ENCODE results near the gene DCUN1D2.

Gene DCUN1D2

GRCh38 chr13:113422807-113423519 is 67.5 kb downstream of the DCUN1D2 start:
- no peak for DNase-seq (ENCODE audit: low spot score)

GRCh38 chr13:113421673-113422270 is 68.7 kb downstream of the DCUN1D2 start:
- no peak for DNase-seq (ENCODE audit: low spot score)

GRCh38 chr13:113420833-113421600 is 69.5 kb downstream of the DCUN1D2 start:
- no peak for DNase-seq (ENCODE audit: low spot score)

DNA sequence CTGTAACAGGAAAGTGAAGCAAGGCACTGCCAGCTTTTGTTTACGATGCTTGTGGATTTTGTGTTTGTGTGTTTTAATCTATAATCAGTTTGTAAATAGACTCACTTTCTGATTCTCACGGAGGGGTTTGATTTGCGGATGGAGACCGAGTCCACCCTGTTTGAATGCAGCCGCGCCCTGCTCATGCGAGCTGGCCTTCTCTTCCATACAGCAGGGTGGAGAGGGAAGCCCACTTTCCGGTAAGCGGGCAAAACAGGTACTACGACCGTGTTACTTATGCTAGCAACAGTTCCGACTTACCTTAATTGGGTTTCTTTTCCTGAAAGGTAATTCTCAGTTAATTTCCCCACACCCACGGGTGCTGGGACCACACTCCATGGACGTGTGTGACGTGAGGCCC is 70.3 kb downstream of the DCUN1D2 start:
- no peak for DNase-seq (ENCODE audit: low spot score)

DNA sequence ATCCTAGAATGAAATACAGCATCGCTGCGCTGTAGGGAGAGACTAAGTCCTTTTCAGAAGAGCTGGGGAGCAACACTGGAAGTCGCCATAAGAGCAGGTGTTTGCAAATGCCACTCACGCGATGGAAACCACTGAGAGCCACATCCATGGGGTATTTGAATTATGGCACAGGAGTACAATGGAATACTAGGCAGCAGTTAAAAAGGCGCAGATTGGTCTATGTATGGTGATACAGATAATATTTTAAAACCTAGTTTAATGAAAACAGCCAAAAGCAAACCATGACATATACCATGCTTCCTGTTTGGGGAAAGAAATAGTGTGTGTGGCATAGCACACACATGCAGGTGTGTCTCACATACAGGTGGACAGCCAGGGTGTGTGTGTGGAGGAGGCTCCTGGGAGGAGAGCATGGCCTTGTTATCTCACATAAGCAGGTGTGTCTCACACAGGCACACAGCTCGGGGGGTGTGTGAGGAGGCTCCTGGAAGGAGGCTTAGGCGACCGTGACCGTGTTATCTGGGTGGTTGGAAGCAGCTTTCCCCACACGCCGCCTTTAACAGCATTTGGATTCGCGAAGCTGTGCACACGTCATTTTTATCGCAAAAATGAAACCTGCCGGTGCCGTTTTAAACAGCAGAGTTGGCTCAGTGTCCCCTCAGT is 70.8 kb downstream of the DCUN1D2 start:
- DNase-seq (ENCODE audit: low spot score), result no peak

DNA sequence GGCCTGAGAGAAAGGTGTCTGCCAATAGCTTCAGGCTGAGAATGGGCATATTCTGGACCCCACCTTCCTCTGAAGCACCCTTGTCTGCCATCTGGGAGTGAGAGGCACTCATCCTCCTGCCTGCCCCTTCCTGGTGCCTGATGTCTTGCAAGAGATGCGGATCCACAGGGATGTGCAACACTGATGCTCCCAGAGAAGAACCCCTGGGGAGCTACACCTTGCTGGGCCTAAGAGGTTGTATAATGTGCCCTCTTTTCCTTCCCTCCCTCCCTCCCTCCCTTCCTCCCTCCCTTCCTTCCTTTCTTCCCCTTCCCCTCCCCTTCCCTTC is 71.8 kb downstream of the DCUN1D2 start:
- no peak for DNase-seq (ENCODE audit: low spot score)

DNA sequence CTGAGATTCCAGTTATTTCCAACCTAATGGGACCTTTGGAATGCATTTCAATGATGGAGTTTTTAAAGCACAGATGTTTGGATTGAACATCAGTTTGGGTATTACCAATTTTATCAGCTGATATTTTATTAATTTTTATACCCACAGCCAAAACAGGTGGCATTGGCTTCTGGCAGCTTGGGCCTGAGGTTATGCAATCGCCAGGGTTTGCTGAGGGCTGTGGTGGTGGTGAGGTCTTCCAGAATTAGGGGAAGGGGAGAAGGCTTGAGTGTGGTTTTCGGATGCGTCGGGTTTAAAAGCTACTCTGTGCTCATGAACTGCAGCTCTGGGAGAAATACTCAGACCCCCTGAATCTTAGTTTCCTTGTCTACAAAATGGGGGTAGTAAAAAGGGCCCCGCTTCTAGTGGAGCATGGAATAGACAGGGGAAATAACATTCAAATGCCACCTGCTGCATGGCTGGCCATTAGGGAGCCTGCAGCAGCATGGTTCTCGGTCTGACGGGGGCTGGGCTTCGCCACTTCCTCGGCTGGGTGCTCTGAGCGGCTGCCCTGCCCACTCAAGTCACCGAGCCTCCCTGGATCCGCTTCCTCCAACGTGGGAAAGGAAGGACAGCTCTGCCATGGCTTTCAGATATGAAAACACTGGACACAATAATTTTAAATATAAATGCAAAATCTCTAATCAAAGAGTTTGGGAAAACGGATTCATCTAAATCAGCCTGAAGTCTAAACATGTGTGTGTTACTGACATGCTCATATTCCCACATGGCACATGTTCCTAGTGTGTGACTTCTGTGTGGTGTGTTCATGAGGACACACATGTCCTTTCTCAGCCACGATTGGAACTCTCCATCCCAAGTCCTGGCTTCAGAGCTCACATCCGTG is 72.4 kb downstream of the DCUN1D2 start:
- DNase-seq (ENCODE audit: low spot score), result no peak

DNA sequence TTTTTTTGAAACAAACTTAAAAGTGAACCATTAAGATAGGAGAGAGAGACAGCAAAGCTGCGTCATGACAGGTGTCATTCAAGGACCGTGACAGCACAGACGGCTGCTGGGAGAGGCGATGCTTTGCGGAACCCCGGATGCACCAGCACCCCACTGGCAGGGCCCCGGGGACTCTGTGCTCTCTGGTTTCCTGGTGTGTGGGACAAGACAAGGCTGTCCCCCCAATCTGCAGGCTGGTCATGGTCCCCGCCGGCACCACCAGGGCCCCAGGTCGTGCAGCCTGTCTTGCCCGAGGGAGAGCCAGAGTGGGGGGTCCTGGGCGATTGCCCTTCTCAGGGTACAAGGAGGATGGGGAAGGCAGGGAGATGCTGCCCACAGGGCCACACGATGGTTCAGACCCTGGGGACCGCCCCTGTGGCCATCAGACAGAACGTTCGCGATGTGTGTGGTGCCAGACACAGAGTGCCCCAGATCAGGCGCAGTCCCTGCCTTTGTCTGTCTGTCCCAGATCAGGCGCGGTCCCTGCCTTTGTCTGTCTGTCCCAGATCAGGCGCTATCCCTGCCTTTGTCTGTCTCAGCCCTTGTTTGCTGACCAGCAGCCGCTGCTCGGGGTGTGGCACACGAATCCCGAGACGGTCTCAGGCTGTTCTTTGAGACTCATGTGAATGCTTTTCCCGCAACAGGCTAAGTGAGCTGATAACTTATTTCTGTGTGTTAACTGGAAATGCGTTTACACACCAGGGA is 73.3 kb downstream of the DCUN1D2 start:
- DNase-seq (ENCODE audit: low spot score), result no peak

DNA sequence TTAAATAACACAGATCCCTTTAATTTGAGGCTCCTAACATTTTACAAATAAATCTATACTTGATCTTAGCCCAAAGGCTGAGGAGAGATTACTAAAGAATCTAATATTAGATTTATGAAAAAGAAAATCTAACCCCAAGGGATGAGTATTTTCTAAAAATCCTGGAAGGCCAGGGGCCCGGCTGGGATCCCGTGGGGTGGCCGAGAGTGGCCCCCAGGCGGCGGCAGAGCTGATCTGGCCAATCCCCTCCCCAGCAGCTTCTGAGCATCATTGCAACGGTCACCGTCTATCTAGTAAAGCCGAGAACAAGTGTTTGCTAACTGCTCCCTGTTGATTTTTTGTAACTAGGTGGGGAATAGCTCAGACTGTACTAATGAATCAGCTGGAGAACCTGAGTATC is 74.7 kb downstream of the DCUN1D2 start:
- no peak for DNase-seq (ENCODE audit: low spot score)

DNA sequence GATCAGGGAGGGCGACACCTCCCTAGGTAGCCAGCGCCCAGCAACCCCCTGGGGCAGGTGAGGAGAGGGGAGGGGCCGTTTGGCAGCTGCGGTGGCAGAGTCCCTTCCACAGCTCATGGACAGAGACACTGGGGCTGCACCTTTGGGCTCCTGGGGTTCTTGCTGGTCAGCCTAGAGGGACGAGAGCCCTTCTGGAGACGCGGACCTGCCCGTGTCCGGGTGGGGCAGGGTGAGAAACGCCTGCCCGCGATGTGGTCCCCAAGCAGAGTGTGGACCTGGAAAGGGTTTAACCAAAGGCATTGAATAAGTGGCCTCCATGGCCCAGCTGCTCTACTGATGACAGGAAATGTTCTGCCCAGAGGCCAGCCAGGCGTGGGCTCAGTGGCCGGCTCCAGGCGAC is 75.5 kb downstream of the DCUN1D2 start:
- DNase-seq (ENCODE audit: low spot score), result no peak

DNA sequence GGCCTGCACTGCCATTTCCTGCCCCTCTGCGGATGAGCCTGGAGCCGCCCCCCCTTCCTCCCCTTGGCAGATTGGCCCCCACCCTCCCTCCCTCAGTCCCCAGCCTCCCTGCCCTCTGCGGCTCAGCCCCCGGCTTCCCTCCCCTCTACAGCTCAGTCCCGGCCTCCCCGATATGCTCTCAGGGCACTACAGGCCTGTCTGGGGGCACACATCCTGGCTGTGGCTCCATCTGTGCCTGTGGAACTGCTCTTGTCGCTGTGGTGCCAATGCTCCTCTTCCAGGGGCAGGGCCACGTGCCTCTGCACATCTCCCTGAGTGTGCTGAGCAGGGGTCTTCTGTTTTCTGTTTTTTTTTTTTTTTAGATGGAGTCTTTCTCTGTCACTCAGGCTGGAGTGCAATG is 76.2 kb downstream of the DCUN1D2 start:
- no peak for DNase-seq (ENCODE audit: low spot score)

DNA sequence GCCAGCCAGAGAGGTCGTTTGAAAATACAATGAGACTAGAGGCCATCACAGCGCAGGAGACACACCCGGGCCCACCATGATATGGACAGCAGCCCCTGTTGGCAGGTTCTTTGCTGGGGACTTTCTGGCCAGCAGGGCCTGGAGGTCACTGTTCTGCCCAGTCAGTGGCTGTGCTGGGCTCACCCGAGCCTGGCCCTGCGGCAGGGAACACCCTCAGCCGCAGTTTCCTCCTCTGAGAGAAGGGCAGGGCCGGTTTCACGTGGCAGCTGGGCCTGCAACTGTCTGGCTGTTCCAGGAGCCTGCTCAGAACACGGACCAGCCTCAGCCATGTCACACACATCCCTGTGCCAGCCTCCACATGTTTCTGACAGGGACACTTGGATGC is 76.6 kb downstream of the DCUN1D2 start:
- no peak for DNase-seq (ENCODE audit: low spot score)

DNA sequence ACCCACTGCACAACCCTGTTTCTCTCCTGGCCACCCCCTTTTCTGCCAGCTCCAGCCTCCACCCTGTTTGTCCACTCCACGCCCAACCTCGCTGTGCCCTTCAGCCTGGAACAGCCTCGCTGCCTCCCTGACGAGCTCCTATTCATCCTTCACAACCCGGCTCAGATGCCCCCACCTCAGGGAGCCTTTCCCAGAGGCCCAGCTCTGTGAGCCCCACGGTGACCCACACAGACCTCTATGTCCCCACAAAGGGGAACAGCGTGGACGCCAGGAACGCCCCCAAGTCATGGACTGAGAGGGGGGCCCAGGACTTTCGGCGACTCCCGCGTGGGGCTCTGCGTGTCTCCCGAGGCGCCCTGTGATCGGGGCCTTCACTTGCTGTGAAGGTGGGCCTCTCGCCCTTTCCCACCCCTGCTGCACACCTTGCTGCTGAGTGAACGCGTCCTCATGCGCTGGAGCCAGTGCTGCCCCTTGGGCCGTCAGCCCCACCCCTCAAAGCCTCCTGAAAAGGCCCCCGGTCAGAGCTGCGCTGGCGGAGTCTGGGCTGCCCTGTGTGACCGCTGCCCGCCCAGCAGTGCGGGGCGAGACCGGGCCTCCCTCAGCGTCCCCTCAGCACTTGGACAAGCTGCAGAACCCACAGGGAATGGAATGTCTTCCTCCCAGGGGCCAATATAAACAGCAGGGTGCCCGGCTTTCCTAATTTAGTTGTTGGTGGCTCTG is 77.2 kb downstream of the DCUN1D2 start:
- DNase-seq (ENCODE audit: low spot score), result no peak

DNA sequence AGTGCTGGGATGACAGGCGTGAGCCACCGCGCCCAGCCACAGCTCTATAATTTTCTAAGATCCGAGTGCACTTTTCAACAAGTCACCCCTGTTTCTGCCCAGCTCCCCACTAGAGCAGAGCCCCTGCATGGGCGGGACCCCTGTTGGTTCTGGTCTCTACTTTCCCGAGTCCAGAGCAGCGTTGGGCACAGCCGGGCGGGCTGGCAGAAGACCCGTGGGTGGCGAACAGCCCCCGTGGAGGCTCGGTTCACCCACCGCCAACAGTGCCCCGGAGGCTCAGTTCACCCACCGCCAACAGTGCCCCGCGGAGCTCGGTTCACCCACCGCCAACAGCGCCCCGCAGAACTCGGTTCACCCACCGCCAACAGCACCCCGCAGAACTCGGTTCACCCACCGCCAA is 78.1 kb downstream of the DCUN1D2 start:
- no peak for DNase-seq (ENCODE audit: low spot score)

DNA sequence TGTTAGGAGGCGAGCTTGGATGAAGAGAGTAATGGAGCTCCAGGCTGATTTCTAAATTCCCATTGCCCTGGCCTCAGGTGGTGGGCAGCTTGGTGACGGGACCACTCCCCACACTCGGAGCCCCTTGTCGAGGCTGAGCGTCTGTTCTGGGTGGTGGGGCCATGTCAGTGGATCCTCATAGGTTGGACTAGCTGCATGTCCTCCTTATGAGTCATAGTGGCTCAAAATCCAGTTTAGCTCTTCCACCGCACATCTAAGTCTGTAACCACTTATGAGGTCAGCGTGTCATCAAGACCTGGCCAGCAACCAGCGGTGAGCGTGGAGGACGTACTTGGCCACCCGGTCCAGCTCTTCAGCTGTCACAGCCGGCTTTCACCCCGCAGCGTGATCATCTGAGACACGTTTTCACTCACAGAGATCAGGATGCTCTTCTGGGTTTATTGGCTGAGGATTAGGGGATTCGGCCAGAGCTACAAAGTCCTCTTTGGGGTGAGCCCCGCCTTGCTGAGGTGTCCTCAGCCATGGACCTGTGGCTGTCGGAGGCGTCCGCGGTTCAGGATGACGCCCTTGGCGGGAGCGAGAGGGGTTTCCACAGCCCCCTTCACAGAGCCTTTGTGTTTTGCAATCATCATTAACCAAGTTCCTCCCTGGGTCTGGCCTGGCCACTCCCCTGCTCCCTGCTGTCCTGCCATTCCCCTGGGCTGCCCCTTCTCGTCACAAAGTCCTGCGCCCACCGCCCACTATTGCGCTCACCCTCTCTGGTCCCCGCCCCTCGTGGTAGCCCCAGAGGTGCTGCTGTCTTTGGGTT is 79.1 kb downstream of the DCUN1D2 start:
- no peak for DNase-seq (ENCODE audit: low spot score)

DNA sequence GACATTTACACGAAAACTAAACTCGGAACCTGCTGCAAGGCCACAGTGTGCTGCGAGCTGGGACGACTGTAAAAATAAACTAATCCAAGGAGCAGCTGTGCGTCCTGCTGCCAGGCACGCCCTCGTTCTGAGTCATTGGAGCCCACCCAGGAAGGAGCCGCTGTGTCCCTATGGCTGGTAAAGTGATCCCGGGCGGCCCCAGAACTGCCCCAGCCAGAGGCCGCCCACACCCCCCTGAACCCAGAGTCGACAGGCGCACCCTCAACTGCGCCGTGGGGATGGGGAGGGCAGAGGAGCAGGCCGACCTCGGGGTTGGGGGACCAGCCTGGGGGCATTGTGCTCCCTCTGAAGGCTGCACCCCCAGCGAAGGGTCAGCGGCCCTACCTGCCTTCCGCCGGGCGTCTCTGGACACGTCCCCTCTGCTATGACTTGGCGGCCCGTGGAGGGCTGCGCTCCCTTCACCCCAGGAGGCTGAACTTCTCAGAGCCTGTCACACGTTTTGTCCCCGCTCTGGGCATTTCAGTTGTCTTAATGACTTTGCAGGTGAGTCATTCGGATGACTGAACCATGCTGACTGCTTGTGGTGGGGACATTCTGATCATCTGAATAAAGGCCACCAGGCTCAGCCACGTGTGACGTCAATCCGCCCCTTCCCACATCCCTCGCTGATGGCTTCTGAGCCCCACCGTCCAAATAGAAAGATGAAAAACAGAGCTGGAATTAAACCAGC is 79.9 kb downstream of the DCUN1D2 start:
- no peak for DNase-seq (ENCODE audit: low spot score)

GRCh38 chr13:113408562-113408961 is 81.9 kb downstream of the DCUN1D2 start:
- no peak for DNase-seq (ENCODE audit: low spot score)

DNA sequence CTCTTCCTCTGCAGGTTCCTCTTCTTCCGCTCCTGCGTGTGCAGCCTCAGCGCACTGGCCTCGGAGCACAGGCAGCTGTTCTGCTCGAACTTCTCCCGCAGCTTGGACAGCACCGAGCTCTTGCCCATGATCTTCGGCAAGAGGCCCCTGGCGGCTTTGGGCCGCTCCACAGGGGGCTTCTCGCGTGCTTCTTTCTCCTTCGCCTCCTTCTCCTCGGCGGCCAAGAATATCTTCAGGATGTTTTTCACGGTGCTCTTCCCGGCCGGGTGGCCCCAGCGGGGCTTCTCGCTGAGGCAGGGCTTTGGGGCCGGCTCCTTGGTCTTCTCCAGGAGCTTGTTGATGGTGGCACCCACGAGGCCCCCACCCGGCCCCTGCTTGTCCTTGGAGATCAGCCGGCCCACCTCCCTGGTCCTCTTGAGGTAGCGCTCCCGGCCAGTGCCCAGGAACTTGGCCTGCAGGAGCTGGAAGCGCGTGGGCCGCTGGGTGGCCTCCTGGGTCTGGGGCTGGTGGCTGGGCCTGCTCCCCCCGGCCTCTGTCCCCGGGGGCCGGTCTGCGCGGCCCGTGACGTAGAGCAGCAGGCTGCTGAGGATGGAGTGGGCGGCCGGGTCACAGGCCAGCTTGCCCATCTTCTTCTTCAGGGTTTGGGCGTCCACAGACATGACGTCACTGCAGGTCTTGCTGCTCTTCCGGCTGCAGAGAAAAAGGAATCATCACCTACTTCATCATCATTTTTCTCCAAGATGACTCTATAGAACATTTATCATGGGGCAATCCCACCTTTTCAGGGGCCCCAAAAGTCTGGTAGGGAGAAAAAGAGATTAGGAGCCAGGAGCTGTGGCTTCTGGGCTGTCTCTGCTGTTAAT is 82.7 kb downstream of the DCUN1D2 start:
- no peak for DNase-seq (ENCODE audit: low spot score)

Data from CD4-positive, alpha-beta T cell treated with Interleukin-6 at 100 ng/mL for 8 hours (primary cell).